Measurements from ENCODE around the gene ZNF26. TPM values are rescaled to one million over a fixed set of nuclear protein-coding genes. Genes with fewer than 3 reads are reported as not detected.

ZNF26 gene
- total RNA-seq, 1 donor from 2014 or later: 11.3 TPM

DNA sequence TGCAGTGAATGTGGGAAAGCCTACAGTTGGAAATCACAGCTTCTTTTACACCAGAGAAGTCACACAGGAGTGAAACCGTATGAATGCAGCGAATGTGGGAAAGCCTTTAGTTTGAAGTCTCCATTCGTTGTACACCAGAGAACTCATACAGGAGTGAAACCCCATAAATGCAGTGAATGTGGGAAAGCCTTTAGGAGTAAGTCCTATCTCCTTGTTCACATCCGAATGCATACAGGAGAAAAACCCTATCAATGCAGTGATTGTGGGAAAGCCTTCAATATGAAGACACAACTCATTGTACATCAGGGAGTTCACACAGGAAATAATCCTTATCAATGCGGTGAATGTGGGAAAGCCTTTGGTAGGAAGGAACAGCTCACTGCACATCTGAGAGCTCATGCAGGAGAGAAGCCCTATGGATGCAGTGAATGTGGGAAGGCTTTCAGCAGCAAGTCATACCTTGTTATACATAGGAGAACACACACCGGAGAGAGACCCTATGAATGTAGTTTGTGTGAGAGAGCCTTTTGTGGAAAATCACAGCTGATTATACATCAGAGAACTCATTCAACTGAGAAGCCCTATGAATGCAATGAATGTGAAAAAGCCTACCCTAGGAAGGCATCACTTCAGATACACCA lies 24.6 kb downstream of the ZNF26 start:
- peaks cover 4% of the 10 kb centered on the region for H3K36me3 ChIP-seq (ENCODE audit: control insufficient read depth, insufficient read depth, low read length)
- no peak for DNase-seq (ENCODE audit: low read depth)

DNA sequence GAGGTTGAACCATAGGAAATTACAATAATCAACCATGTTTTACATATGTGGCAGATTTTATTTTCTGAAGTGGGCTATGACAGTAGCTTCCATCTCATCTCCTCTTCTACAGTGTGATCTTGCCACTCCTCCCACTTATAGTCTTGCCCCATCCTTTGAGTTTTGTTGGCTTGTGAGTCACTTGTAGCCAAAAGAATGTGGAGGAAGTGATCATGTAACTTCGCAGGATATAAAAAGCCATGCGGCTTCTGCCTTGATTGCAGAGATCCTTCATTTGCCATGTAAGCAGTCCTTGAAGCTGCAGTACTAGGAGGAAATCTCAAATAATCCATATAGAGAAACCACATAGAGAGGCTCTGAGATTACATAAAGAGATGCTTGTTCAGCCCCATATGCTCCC lies 37.4 kb downstream of the ZNF26 start:
- no peak for DNase-seq (ENCODE audit: low read depth)
- Histone ChIP-seq H3K27me3 (ENCODE audit: control insufficient read depth, insufficient read depth, low read length) (no peaks in the 10 kb centered on the region), H3K36me3 (ENCODE audit: control insufficient read depth, insufficient read depth, low read length) (no peaks in the 10 kb centered on the region), H3K4me3 (ENCODE audit: low read depth, low read length) (no peak overlapping the region)
- TF ChIP-seq, protein P1, sequence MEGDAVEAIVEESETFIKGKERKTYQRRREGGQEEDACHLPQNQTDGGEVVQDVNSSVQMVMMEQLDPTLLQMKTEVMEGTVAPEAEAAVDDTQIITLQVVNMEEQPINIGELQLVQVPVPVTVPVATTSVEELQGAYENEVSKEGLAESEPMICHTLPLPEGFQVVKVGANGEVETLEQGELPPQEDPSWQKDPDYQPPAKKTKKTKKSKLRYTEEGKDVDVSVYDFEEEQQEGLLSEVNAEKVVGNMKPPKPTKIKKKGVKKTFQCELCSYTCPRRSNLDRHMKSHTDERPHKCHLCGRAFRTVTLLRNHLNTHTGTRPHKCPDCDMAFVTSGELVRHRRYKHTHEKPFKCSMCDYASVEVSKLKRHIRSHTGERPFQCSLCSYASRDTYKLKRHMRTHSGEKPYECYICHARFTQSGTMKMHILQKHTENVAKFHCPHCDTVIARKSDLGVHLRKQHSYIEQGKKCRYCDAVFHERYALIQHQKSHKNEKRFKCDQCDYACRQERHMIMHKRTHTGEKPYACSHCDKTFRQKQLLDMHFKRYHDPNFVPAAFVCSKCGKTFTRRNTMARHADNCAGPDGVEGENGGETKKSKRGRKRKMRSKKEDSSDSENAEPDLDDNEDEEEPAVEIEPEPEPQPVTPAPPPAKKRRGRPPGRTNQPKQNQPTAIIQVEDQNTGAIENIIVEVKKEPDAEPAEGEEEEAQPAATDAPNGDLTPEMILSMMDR (IDR thresholded peaks at IDR 0.05; ENCODE audit: insufficient read depth, low read length, poor library complexity, severe bottlenecking): no peak

More for the DNA sequence above, 24.6 kb downstream of the ZNF26 start:
- no peaks in the 10 kb centered on the region for H3K27me3 ChIP-seq (ENCODE audit: control insufficient read depth, insufficient read depth, low read length)
- no peak overlapping the region for H3K4me3 ChIP-seq (ENCODE audit: low read depth, low read length)
- TF ChIP-seq, protein P1 (IDR thresholded peaks at IDR 0.05; ENCODE audit: insufficient read depth, low read length, poor library complexity, severe bottlenecking): no peak

DNA sequence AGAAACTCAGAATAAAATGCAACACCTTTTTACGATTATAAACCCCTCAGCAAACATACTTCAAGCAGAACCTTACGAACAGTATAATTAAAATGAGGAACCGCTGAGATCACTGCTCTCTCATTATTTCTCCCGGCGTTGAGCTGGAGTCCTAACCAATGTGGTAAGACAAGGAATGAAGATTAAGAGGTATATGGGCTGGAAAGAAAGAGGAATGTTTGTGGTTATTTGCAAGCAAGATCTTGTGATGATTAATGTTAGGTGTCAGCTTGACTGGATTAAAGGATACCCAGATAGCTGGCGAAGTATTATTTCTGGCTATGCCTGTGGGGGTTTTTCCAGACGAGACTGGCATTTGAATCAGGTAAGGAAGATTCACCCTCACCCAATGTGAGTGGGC lies 40.8 kb downstream of the ZNF26 start:
- TF ChIP-seq, protein P1 (IDR thresholded peaks at IDR 0.05; ENCODE audit: insufficient read depth, low read length, poor library complexity, severe bottlenecking): no peak
- DNase-seq (ENCODE audit: low read depth): no peak
- Histone ChIP-seq H3K36me3 (ENCODE audit: control insufficient read depth, insufficient read depth, low read length) (no peaks in the 10 kb centered on the region), H3K27me3 (ENCODE audit: control insufficient read depth, insufficient read depth, low read length) (no peaks in the 10 kb centered on the region), H3K4me3 (ENCODE audit: low read depth, low read length) (no peak overlapping the region)

DNA sequence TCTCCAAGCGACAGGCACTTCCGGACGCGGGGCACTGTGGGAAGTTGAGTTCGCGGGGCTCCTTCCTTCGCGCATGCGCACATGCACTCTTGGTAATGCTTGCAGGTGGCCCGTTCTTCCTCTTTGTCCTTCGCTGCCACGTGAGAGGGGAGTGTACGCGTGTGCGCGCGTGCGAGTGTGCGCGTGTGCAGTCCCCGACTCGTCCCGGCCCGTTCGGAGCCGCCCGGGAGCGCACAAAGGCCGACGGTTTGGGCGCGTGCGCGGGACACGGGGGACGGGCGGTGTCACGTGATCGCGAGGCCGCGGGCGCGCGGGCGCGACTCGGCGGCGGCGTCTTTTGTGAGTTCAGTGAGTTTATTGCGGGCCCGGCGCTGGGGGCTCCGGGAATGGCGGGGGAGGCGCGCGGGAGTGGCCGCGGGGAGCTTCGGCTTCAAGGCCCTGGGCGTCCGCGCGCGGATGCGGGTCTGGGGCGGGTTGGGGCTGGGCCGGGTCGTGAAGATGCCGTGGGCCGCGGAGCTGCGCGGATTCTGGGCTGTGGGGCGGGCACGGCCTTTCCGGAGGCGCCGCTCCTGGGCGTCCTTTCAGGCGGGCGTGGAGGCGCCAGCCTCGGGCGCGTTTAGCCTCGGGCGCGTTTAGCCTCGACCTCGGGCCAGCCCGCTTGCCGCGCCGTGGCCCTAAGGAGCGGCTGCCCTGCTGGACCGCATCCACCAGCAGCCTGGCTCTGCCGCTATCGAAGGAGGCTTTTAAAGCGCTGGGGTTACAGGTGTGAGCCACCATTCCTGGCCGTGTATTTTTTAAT lies 51.2 kb downstream of the ZNF26 start, which contains the start of gene ZNF84:
Gene ZNF84, plus strand, starts transcription at position 303 of the 799 bp plus-strand sequence. CDS start 3,959 bp downstream, outside the sequence.
- TF ChIP-seq, protein P1 (IDR thresholded peaks at IDR 0.05; ENCODE audit: insufficient read depth, low read length, poor library complexity, severe bottlenecking): no peak
- peak; percentile 92 for DNase-seq (ENCODE audit: low read depth)
- peak within 1 kb of the TSS; percentile 68 for H3K4me3 ChIP-seq (ENCODE audit: low read depth, low read length)
- H3K36me3 ChIP-seq (ENCODE audit: control insufficient read depth, insufficient read depth, low read length): peaks cover 2% of the 10 kb centered on the region
- no peaks in the 10 kb centered on the region for H3K27me3 ChIP-seq (ENCODE audit: control insufficient read depth, insufficient read depth, low read length)

DNA sequence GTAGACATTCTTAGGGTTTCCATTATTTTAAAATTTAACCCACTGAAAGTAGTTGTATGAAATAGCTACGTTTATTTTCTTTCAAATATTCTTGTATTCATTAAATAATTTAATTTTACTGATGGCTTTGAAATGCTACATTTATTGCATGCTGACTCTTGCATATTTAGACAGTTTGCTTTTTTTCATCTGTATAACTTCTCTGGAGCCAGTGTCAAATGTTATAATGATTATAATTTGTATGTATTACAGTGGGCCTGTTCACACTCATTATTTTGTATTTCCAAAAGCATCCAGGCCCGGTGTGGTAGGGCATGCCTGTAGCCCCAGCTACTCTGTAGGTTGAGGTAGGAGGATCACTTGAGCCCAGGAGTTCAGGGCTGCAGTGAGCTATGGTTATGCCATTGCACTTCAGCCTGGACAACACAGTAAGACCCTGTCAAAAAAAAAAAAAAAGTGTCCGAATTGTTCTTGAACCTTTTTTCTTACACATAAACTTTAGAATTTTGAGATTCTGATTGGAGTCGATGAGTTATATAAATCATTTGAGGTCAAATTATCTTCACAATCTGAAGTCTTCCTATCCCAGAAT lies 52.0 kb downstream of the ZNF26 start:
- TF ChIP-seq, protein P1 (IDR thresholded peaks at IDR 0.05; ENCODE audit: insufficient read depth, low read length, poor library complexity, severe bottlenecking): no peak
- peaks cover 2% of the 10 kb centered on the region for H3K36me3 ChIP-seq (ENCODE audit: control insufficient read depth, insufficient read depth, low read length)
- no peaks in the 10 kb centered on the region for H3K27me3 ChIP-seq (ENCODE audit: control insufficient read depth, insufficient read depth, low read length)
- peak overlapping the region; percentile 68 for H3K4me3 ChIP-seq (ENCODE audit: low read depth, low read length)
- no peak for DNase-seq (ENCODE audit: low read depth)

All from kidney epithelial cell (primary cell).